ENCODE data around the gene AANAT.
"Not testable (repeated sequence)": the region's sequence is repeated elsewhere in the genome, so short reads cannot be mapped to it uniquely, and the experiment has no call there.

AANAT gene

GRCh38 chr17:76501018-76501826, 33.8 kb downstream of the AANAT start, which contains the start of gene RHBDF2:
Gene RHBDF2, minus strand, starts transcription at chr17:76501423. Its CDS starts 19,899 bp downstream, at chr17:76481524.
- in situ Hi-C loops (cut with MboI; ENCODE audit: low sequenced_read_pairs): no loop called here

DNA sequence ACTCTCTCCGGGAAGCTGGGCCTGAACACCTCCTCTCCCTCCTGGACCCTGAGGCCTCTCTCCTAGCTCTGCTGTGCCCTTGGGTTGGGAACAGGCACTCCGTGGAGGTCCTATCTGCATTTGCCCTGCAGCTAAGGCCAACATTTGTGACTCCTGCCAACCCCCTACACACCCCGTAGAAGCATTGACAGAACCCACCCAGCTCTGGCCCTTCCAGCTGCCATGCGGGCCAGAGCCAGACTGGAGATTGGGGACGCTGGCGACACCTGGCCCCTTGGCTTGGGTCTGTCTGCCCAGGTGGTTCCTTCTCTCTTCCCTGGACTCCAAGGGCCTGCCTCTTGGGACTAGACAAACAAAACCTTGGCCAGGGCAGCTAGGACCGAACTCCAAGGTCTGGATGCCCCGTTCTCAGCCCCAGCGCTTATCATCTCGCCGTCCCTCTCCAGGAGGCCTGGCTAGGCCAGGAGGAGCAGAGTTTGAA, 34.5 kb downstream of the AANAT start:
- in situ Hi-C loops (cut with MboI; ENCODE audit: low sequenced_read_pairs): no loop called here

- in situ Hi-C loops (cut with MboI; ENCODE audit: low sequenced_read_pairs): no loop called here
Measured at GRCh38 chr17:76502341-76503211, 35.2 kb downstream of the AANAT start.

- in situ Hi-C loops (cut with MboI; ENCODE audit: low sequenced_read_pairs): no loop called here
Measured at GRCh38 chr17:76504117-76504516, 36.7 kb downstream of the AANAT start.

GRCh38 chr17:76506408-76507345, 39.3 kb downstream of the AANAT start:
- in situ Hi-C loops (cut with MboI; ENCODE audit: low sequenced_read_pairs): loop anchor here (5.0 kb wide), 1 partner anchor 39 kb away; the partner anchor contains the start of gene AANAT

DNA sequence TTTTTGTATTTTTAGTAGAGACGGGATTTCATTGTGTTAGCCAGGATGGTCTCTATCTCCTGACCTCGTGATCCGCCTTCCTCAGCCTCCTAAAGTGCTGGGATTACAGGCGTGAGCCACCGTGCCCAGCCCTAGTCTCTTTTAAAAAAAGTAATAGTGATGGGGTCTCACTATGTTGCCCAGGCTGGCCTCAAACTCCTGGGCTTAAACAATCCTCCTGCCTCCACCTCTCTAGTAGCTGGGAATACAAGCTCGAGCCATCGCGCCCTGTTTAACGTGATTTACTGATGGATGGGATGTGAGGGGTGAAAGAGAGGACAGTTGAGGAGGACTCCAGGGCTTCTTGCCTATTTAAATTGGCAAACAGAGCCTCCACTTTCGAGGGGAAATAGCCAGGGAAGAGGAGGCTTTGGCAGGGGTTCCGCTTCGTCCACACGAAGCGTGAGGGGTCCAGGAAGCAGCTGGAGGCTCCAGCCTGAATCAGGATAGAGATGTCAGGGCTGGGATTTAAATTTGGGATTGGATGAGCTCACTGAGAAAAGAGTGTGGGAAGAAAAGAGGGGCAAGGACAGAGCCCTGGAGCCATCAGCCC, 41.2 kb downstream of the AANAT start:
- in situ Hi-C loops (cut with MboI; ENCODE audit: low sequenced_read_pairs): loop anchor here (5.0 kb wide), 1 partner anchor 41 kb away; the partner anchor contains the start of gene AANAT

- in situ Hi-C loops (cut with MboI; ENCODE audit: low sequenced_read_pairs): no loop called here
Measured at GRCh38 chr17:76510831-76511244, 43.4 kb downstream of the AANAT start.

DNA sequence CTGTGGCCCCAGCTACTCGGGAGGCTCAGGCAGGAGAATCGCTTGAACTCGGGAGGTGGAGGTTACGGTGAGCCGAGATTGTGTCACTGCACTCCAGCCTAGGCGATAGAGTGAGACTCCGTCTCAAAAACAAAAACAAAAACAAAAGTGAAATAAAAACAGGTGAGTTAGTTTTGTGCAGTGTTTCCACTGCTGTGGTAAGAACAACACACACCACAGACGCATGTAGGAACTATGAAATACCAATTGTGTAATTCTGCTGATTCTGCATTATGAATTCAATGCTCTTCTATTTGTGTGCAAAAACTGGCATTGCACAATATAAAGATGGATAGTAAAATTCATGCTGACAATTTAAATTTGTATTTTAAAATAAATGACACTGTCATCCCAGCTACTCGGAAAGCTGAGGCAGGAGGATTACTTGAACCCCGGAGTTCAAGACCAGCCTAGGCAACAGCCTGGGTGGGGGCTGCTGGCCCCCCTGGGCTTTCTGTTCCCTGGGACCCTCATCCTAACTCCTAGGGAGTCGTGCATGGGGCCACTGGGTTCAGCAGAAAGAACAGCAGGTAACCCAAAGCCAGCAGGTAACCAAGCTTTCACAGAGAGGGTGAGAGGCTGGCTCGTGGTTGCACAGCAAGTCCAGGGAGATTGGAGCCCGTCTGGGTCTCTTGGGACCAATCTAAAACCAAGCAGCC, 44.4 kb downstream of the AANAT start:
- in situ Hi-C loops (cut with MboI; ENCODE audit: low sequenced_read_pairs): no loop called here

DNA sequence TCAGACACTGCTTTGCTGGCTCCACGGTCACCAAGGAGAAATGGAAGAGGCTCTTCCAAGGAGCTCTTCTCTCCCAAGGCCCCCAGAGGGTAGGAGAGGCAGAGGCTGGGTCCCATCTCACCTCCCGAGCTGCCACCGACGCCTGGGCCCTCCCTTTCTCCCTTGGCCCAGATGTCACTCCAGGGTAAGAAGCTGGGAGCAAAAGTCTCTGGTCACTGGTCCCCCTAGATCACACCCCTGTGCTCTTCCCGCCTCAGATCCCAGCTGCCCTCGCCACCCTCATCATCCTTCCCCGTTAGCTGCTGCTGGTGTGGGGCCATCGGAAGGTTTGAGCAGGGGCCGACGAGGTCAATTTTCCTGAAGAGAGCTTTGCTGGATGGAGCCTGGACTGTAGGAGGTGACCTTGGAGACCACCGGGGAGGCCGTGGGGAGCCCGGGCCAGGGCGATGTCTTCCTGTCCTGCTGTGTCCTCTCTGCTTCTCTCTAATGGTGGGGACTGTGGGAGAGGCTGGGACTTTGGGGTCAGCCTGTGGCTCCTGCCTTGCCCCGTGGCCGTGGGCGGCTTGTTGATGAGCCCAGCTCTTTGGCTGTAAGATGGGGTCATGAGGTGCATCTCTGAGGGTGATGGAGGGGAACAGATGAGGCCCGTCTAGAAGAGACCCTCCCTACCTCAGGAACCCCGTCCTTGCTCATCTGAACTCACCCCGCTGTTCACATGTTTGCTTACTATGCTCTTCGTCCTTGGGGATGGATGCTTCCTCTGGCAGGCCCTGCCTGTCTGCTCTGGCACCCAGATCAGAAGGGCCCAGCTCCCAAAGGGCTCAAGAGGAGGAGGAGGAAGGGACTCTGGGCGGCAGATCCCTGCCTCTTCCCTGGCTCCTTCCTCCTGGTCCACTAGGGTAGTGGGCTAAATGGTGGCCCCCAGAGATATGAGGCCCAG, 45.2 kb downstream of the AANAT start:
- in situ Hi-C loops (cut with MboI; ENCODE audit: low sequenced_read_pairs): no loop called here

DNA sequence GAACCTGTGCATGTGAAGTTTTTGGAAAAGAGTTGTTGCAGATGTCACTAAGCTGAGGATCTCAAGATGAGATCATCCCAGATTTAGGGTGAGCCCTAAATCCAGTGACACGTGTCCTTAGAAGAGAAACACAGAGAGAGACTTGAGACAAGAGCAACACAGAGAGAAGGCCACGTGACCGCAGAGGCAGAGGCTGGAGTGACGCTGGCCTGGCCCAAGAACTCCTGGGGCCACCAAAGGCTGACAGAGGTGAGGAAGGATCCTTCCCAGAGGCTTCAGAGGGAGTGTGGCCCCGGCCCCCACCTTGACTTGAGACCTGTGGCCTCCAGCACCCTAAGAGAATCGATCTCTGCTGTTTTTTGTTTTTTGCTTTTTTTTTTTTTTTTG, 45.9 kb downstream of the AANAT start:
- in situ Hi-C loops (cut with MboI; ENCODE audit: low sequenced_read_pairs): no loop called here

GRCh38 chr17:76514355-76514754, 47.0 kb downstream of the AANAT start:
- in situ Hi-C loops (cut with MboI; ENCODE audit: low sequenced_read_pairs): not testable (repeated sequence)

DNA sequence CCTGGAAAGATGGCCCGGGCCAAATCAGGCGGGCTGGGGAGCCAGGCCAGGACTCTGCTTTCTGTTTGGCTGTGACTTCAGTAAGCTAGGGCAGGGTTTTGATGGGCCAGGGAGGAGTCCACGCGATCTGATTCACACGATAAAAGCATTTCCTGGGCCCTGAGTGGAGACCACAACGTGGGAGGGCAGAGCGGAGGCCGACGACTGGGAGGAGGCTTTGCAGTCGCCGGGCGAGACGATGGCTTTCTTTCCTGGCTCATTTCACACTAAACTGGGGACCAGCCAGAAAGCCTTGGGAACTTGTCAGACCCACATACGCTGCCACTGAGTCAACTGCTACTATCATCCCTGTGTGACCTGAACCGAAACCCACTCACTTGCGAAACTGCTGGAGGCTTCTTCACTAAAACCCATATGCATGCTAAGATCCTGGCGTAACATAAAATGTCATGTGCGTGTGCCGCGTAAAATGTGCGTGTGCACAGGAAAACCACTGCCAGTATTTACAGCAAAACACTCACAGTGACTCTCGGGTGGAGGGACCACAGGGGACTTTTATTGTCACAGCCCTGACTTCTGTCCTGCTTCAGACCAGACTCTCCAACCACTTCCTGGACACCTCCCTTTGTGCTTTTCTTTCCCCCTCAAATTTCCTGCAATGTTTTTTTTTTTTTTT, 48.0 kb downstream of the AANAT start:
- in situ Hi-C loops (cut with MboI; ENCODE audit: low sequenced_read_pairs): no loop called here

DNA sequence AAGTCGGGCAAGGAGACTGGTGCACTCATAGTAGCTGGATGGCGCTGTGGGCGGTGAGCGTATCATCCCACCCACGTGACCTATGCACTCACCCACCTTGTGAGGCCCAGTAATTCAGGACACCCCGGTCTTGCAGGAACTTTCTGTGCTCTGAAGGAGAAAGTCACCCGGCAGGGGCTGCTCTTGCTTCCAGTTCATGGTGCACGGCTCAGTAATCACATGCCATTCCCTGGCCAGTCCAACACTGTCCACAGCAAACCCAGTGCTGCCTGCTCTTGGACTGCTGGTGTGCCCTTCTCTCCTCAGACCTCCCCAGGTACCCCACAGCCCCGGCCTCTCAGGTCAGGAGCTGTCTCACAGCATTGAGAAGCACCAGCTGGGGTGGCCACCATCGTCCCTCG, 50.2 kb downstream of the AANAT start:
- in situ Hi-C loops (cut with MboI; ENCODE audit: low sequenced_read_pairs): no loop called here

GRCh38 chr17:76519048-76519966, 51.9 kb downstream of the AANAT start:
- in situ Hi-C loops (cut with MboI; ENCODE audit: low sequenced_read_pairs): no loop called here

Data from HL-60/S4 treated with retinoic acid at 250 ng/mL for 4 days and 3 days (cell line).